ENCODE results near the gene ARHGEF28.

GRCh38 chr5:73796164-73797131 lies 170.5 kb downstream of the ARHGEF28 start:
- TF ChIP-seq YY1 (IDR thresholded peaks at IDR 0.05; ENCODE audit: insufficient read depth, insufficient read length): no peak
- TF ChIP-seq SUZ12 (IDR thresholded peaks at IDR 0.05; ENCODE audit: extremely low read depth, insufficient read depth, insufficient read length): no peak
- TF ChIP-seq ZNF274 (IDR thresholded peaks at IDR 0.05; ENCODE audit: low read depth, low read length): no peak
